IPS-18a (cell line): ENCODE results near the gene TEX14.
"Not testable (repeated sequence)": the region's sequence is repeated elsewhere in the genome, so short reads cannot be mapped to it uniquely, and the experiment has no call there.

Experiments
- H3K27ac ChIP-seq: one replicate; pipeline ENCODE4 v1.5.1; 2013; ENCODE audit warnings: low read length
- H3K27me3 ChIP-seq: one replicate; pipeline ENCODE4 v1.6.1; 2013; ENCODE audit warnings: mild to moderate bottlenecking, low read length; ENCODE audit not compliant: control insufficient read depth, insufficient read depth
- H3K36me3 ChIP-seq: one replicate; pipeline ENCODE4 v1.6.1; 2013; ENCODE audit warnings: low read depth, low read length; ENCODE audit not compliant: control insufficient read depth
- H3K4me1 ChIP-seq: one replicate; pipeline ENCODE4 v1.6.1; 2013; ENCODE audit warnings: low read depth, low read length; ENCODE audit not compliant: control insufficient read depth
- H3K4me3 ChIP-seq: one replicate; pipeline ENCODE4 v1.5.1; 2013; ENCODE audit warnings: low read length
- H3K9ac ChIP-seq: one replicate; pipeline ENCODE4 v1.6.1; 2013; ENCODE audit warnings: mild to moderate bottlenecking, low read length, moderate library complexity
- H3K9me3 ChIP-seq: one replicate; pipeline ENCODE4 v1.6.1; 2013; ENCODE audit warnings: low read depth, low read length; ENCODE audit not compliant: control insufficient read depth

The TEX14 gene

GRCh38 chr17:58703137-58703915, 11.5 kb upstream of the TEX14 start:
- H3K4me3 ChIP-seq: no peak overlapping the region
- H3K9me3 ChIP-seq: no peaks in the 10 kb centered on the region
- H3K36me3 ChIP-seq: no peaks in the 10 kb centered on the region
- no peaks in the 10 kb centered on the region for H3K4me1 ChIP-seq
- no peaks in the 10 kb centered on the region for H3K27me3 ChIP-seq
- no peak overlapping the region for H3K27ac ChIP-seq
- H3K9ac ChIP-seq: no peak overlapping the region

GRCh38 chr17:58702708-58703107, 10.9 kb upstream of the TEX14 start:
- H3K27ac ChIP-seq: no peak overlapping the region
- H3K4me3 ChIP-seq: no peak overlapping the region
- H3K36me3 ChIP-seq: no peaks in the 10 kb centered on the region
- no peaks in the 10 kb centered on the region for H3K9me3 ChIP-seq
- no peaks in the 10 kb centered on the region for H3K27me3 ChIP-seq
- H3K9ac ChIP-seq: no peak overlapping the region
- no peaks in the 10 kb centered on the region for H3K4me1 ChIP-seq

- Histone ChIP-seq H3K9me3 (no peaks in the 10 kb centered on the region), H3K4me3 (no peak overlapping the region), H3K9ac (no peak overlapping the region), H3K4me1 (no peaks in the 10 kb centered on the region), H3K27me3 (no peaks in the 10 kb centered on the region), H3K27ac (no peak overlapping the region), H3K36me3 (no peaks in the 10 kb centered on the region)
These were observed 10.2 kb upstream of the TEX14 start for GRCh38 chr17:58702045-58702476.

GRCh38 chr17:58699771-58700170, 7.9 kb upstream of the TEX14 start:
- H3K27ac ChIP-seq: no peak overlapping the region
- H3K4me3 ChIP-seq: no peak overlapping the region
- no peaks in the 10 kb centered on the region for H3K27me3 ChIP-seq
- H3K9me3 ChIP-seq: no peaks in the 10 kb centered on the region
- no peaks in the 10 kb centered on the region for H3K4me1 ChIP-seq
- no peak overlapping the region for H3K9ac ChIP-seq
- no peaks in the 10 kb centered on the region for H3K36me3 ChIP-seq

GRCh38 chr17:58694826-58695225, 3.0 kb upstream of the TEX14 start:
- no peak overlapping the region for H3K9ac ChIP-seq

GRCh38 chr17:58694302-58694701, 2.5 kb upstream of the TEX14 start:
- Histone ChIP-seq H3K27me3 (peaks cover 11% of the 10 kb centered on the region), H3K36me3 (no peaks in the 10 kb centered on the region), H3K9me3 (no peaks in the 10 kb centered on the region), H3K4me3 (no peak overlapping the region), H3K27ac (no peak overlapping the region), H3K4me1 (peaks cover 8% of the 10 kb centered on the region), H3K9ac (no peak overlapping the region)

More at GRCh38 chr17:58694826-58695225, 3.0 kb upstream of the TEX14 start:
- Histone ChIP-seq H3K36me3 (no peaks in the 10 kb centered on the region), H3K9me3 (no peaks in the 10 kb centered on the region), H3K27me3 (peaks cover 11% of the 10 kb centered on the region), H3K4me3 (no peak overlapping the region), H3K27ac (no peak overlapping the region), H3K4me1 (peaks cover 8% of the 10 kb centered on the region)

- Histone ChIP-seq H3K27ac (no peak overlapping the region), H3K4me3 (no peak overlapping the region), H3K36me3 (no peaks in the 10 kb centered on the region), H3K27me3 (peaks cover 11% of the 10 kb centered on the region), H3K9ac (peak overlapping the region; percentile 11), H3K4me1 (peaks cover 8% of the 10 kb centered on the region), H3K9me3 (no peaks in the 10 kb centered on the region)
These were observed 1.9 kb upstream of the TEX14 start for GRCh38 chr17:58693751-58694150.

- no peaks in the 10 kb centered on the region for H3K9me3 ChIP-seq
These were observed 1.4 kb upstream of the TEX14 start for GRCh38 chr17:58693208-58693607.

GRCh38 chr17:58692239-58693055, 602 bp upstream of the TEX14 start, which contains the start of gene RAD51C:
TSS of gene RAD51C (plus strand) at chr17:58692602. CDS start at chr17:58692644, 42 bp downstream.
- peak within 1 kb of the TSS; percentile 82 for H3K4me3 ChIP-seq
- H3K27ac ChIP-seq: peak within 1 kb of the TSS; percentile 57
- no peaks in the 10 kb centered on the region for H3K36me3 ChIP-seq
- H3K4me1 ChIP-seq: peaks cover 8% of the 10 kb centered on the region
- no peaks in the 10 kb centered on the region for H3K9me3 ChIP-seq
- H3K27me3 ChIP-seq: peaks cover 11% of the 10 kb centered on the region
- peak within 1 kb of the TSS; percentile 88 for H3K9ac ChIP-seq

More at GRCh38 chr17:58693208-58693607, 1.4 kb upstream of the TEX14 start:
- H3K27ac ChIP-seq: no peak overlapping the region
- H3K4me1 ChIP-seq: peaks cover 8% of the 10 kb centered on the region
- H3K9ac ChIP-seq: peak overlapping the region; percentile 88
- peaks cover 11% of the 10 kb centered on the region for H3K27me3 ChIP-seq
- H3K36me3 ChIP-seq: no peaks in the 10 kb centered on the region
- H3K4me3 ChIP-seq: peak overlapping the region; percentile 82

GRCh38 chr17:58690033-58690432, 1.8 kb downstream of the TEX14 start:
- peaks cover 11% of the 10 kb centered on the region for H3K27me3 ChIP-seq
- not testable (repeated sequence) for H3K4me3 ChIP-seq, H3K27ac ChIP-seq, H3K36me3 ChIP-seq, H3K9me3 ChIP-seq, H3K9ac ChIP-seq, H3K4me1 ChIP-seq

GRCh38 chr17:58688521-58688920, 3.3 kb downstream of the TEX14 start:
- Histone ChIP-seq H3K9ac (no peak overlapping the region), H3K36me3 (no peaks in the 10 kb centered on the region), H3K27ac (no peak overlapping the region), H3K4me1 (peaks cover 8% of the 10 kb centered on the region), H3K27me3 (peaks cover 8% of the 10 kb centered on the region), H3K9me3 (no peaks in the 10 kb centered on the region), H3K4me3 (no peak overlapping the region)
